Smooth muscle cell (in vitro differentiated cells): Measurements from ENCODE around the gene ZNF827. TPM values are rescaled to one million over a fixed set of nuclear protein-coding genes. Genes with fewer than 3 reads are reported as not detected.
A peak's percentile ranks its signal among the peaks of the same experiment; 100 is the strongest.
"Not testable (repeated sequence)": the region's sequence is repeated elsewhere in the genome, so short reads cannot be mapped to it uniquely, and the experiment has no call there.

Experiments
- DNase-seq: peaks from one replicate; lab custom pipeline; 2025; ENCODE audit not compliant: unreplicated experiment; lab: John Stamatoyannopoulos, UW
- H2AFZ ChIP-seq: fragments of 200-600 bp; sonication (generic); 2 replicates; pipeline ENCODE4 v1.6.0; 2016; ENCODE audit warnings: antibody characterized with exemption, low read depth, mild to moderate bottlenecking
- H3F3A ChIP-seq: fragments of 200-600 bp; sonication (generic); 2 replicates; pipeline ENCODE4 v1.6.0; 2017; ENCODE audit warnings: antibody characterized with exemption, low read depth
- H3K27ac ChIP-seq: fragments of 200-600 bp; sonication (generic); 2 replicates; pipeline ENCODE4 v1.5.1; 2016; ENCODE audit warnings: low read depth, mild to moderate bottlenecking
- H3K27me3 ChIP-seq: fragments of 200-600 bp; sonication (generic); 2 replicates; pipeline ENCODE4 v1.6.1; 2016; ENCODE audit warnings: low read depth, mild to moderate bottlenecking
- H3K36me3 ChIP-seq: fragments of 200-600 bp; sonication (generic); 2 replicates; pipeline ENCODE4 v1.5.1; 2016; ENCODE audit warnings: low read depth
- H3K4me1 ChIP-seq: fragments of 200-600 bp; sonication (generic); 2 replicates; pipeline ENCODE4 v1.5.1; 2016; ENCODE audit warnings: low read depth
- H3K4me2 ChIP-seq: fragments of 200-600 bp; sonication (generic); 2 replicates; pipeline ENCODE4 v1.6.0; 2016; ENCODE audit warnings: mild to moderate bottlenecking
- H3K4me3 ChIP-seq: fragments of 200-600 bp; sonication (generic); 2 replicates; pipeline ENCODE4 v1.5.1; 2016; ENCODE audit warnings: mild to moderate bottlenecking
- H3K79me2 ChIP-seq: fragments of 200-600 bp; sonication (generic); 2 replicates; pipeline ENCODE4 v1.6.0; 2016; ENCODE audit warnings: low read depth, mild to moderate bottlenecking
- H3K9ac ChIP-seq: fragments of 200-600 bp; sonication (generic); 2 replicates; pipeline ENCODE4 v1.6.0; 2016; ENCODE audit warnings: low read depth
- H3K9me3 ChIP-seq: fragments of 200-600 bp; sonication (generic); replicated peaks from 2 replicates; pipeline ENCODE4 v1.5.1; 2016; ENCODE audit warnings: low read depth
- H4K20me1 ChIP-seq: fragments of 200-600 bp; sonication (generic); 2 replicates; pipeline ENCODE4 v1.6.0; 2016; ENCODE audit warnings: low read depth
- WGBS: methylation state at CpG from one replicate; pipeline ENCODE4 v1.1.7; 2016; ENCODE audit warnings: low lambda C conversion rate; 5-methylcytosine and 5-hydroxymethylcytosine counted together
- polyA plus RNA-seq: library from polyadenylated mRNA; unstranded; fragments of >200 nt; fragmentation: Nextera tagmentation; extraction: Ambion mirVana; gene quantifications from 2 replicates; pipeline ENCODE4 v1.2.1, GENCODE V29; 2016
- total RNA-seq: library from RNA; depleted of rRNA; stranded (reverse); fragments of >200 nt; gene quantifications from 2 replicates; pipeline ENCODE4 v1.2.3, GENCODE V29; 2014
- TF ChIP-seq, protein P1 (sequence below): fragments of 200-600 bp; sonication (generic); IDR thresholded peaks from 2 replicates; pipeline ENCODE4 v1.5.1; 2017; ENCODE audit warnings: borderline replicate concordance, mild to moderate bottlenecking, antibody characterized with exemption; ENCODE audit not compliant: insufficient read depth, poor library complexity, severe bottlenecking

Gene ZNF827
- total and polyA plus RNA-seq, 2 experiments from 2014 or later, result 6.5 to 12.8 TPM

DNA sequence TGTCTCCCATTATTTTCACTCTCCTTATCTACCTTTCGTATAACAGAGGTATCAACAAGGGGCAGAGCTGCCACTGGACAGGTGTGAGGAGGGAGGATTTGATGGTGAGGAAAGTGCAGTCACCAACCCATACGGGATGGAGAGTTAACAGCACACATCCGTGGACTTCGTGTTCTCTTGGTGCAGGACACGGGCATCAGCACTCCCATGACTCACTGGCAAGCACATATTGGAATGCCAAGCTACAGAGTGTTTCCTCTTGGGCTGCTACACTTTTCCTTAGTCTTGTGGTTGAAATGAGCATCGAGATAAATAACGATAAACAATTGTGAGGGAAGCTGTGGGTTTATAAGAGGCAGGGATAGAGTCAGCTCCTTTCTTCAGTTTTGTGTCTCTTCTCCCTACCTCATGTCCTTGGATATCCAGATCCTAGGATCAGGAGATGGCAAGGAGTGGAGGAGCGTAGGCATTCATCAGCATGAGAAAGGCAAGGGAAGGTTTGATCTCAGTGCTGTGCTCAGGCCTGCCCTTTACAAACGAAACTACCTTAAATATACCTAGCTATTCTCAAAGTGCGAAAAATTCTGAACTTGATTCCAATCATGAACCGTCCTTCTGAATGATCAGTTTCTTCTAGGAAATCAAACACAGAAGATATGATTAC is 96.3 kb downstream of the ZNF827 start:
- Histone ChIP-seq H3K9me3 (no peaks in the 10 kb centered on the region), H3K27me3 (no peaks in the 10 kb centered on the region), H2AFZ (no peak overlapping the region), H3K27ac (no peak overlapping the region), H4K20me1 (no peaks in the 10 kb centered on the region), H3K79me2 (no peaks in the 10 kb centered on the region), H3K4me1 (no peaks in the 10 kb centered on the region), H3K9ac (no peak overlapping the region), H3K4me2 (no peak overlapping the region), H3K4me3 (no peak overlapping the region), H3K36me3 (no peaks in the 10 kb centered on the region), H3F3A (no peaks in the 10 kb centered on the region)
- TF ChIP-seq, protein P1, sequence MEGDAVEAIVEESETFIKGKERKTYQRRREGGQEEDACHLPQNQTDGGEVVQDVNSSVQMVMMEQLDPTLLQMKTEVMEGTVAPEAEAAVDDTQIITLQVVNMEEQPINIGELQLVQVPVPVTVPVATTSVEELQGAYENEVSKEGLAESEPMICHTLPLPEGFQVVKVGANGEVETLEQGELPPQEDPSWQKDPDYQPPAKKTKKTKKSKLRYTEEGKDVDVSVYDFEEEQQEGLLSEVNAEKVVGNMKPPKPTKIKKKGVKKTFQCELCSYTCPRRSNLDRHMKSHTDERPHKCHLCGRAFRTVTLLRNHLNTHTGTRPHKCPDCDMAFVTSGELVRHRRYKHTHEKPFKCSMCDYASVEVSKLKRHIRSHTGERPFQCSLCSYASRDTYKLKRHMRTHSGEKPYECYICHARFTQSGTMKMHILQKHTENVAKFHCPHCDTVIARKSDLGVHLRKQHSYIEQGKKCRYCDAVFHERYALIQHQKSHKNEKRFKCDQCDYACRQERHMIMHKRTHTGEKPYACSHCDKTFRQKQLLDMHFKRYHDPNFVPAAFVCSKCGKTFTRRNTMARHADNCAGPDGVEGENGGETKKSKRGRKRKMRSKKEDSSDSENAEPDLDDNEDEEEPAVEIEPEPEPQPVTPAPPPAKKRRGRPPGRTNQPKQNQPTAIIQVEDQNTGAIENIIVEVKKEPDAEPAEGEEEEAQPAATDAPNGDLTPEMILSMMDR, result no peak
- no peak for DNase-seq
- WGBS, result 94% methylated on average over 11 of the region's 11 CpGs

GRCh38 chr4:145840801-145841200 is 97.8 kb downstream of the ZNF827 start:
- no peaks in the 10 kb centered on the region for H3K27me3 ChIP-seq
- no peaks in the 10 kb centered on the region for H3F3A ChIP-seq
- TF ChIP-seq, protein P1, result no peak
- H3K9me3 ChIP-seq, result no peaks in the 10 kb centered on the region
- no peak for DNase-seq
- no peak overlapping the region for H3K4me3 ChIP-seq
- H3K79me2 ChIP-seq, result no peaks in the 10 kb centered on the region
- H4K20me1 ChIP-seq, result no peaks in the 10 kb centered on the region
- no peak overlapping the region for H3K27ac ChIP-seq
- H3K36me3 ChIP-seq, result no peaks in the 10 kb centered on the region
- WGBS, result 100% methylated on average over 3 of the region's 3 CpGs
- no peaks in the 10 kb centered on the region for H3K4me1 ChIP-seq
- no peak overlapping the region for H3K9ac ChIP-seq
- H2AFZ ChIP-seq, result no peak overlapping the region
- H3K4me2 ChIP-seq, result no peak overlapping the region

GRCh38 chr4:145840162-145840768 is 98.4 kb downstream of the ZNF827 start:
- H3K4me1 ChIP-seq, result no peaks in the 10 kb centered on the region
- no peaks in the 10 kb centered on the region for H3K36me3 ChIP-seq
- H3K9me3 ChIP-seq, result no peaks in the 10 kb centered on the region
- DNase-seq, result no peak
- H3F3A ChIP-seq, result no peaks in the 10 kb centered on the region
- H2AFZ ChIP-seq, result no peak overlapping the region
- H3K27me3 ChIP-seq, result no peaks in the 10 kb centered on the region
- no peaks in the 10 kb centered on the region for H4K20me1 ChIP-seq
- TF ChIP-seq, protein P1, result peak; percentile 35
- no peaks in the 10 kb centered on the region for H3K79me2 ChIP-seq
- no peak overlapping the region for H3K4me3 ChIP-seq
- WGBS, result 65% methylated on average over 3 of the region's 3 CpGs
- no peak overlapping the region for H3K9ac ChIP-seq
- no peak overlapping the region for H3K27ac ChIP-seq
- H3K4me2 ChIP-seq, result no peak overlapping the region

GRCh38 chr4:145839151-145839550 is 99.5 kb downstream of the ZNF827 start:
- no peaks in the 10 kb centered on the region for H3K36me3 ChIP-seq
- 88% methylated on average over 10 of the region's 10 CpGs for WGBS

GRCh38 chr4:145832384-145832783 is 106.2 kb downstream of the ZNF827 start:
- 91% methylated on average over 4 of the region's 4 CpGs for WGBS
- not testable (repeated sequence) for H3K27ac ChIP-seq, H3K4me2 ChIP-seq

More at GRCh38 chr4:145839151-145839550, 99.5 kb downstream of the ZNF827 start:
- no peak overlapping the region for H3K4me2 ChIP-seq
- no peak overlapping the region for H3K27ac ChIP-seq
- H3K9ac ChIP-seq, result no peak overlapping the region
- DNase-seq, result no peak
- H3K79me2 ChIP-seq, result no peaks in the 10 kb centered on the region
- no peaks in the 10 kb centered on the region for H3F3A ChIP-seq
- H4K20me1 ChIP-seq, result no peaks in the 10 kb centered on the region
- no peaks in the 10 kb centered on the region for H3K27me3 ChIP-seq
- TF ChIP-seq, protein P1, result no peak
- no peak overlapping the region for H2AFZ ChIP-seq
- H3K4me3 ChIP-seq, result no peak overlapping the region
- no peaks in the 10 kb centered on the region for H3K4me1 ChIP-seq
- no peaks in the 10 kb centered on the region for H3K9me3 ChIP-seq

More at GRCh38 chr4:145832384-145832783, 106.2 kb downstream of the ZNF827 start:
- not testable (repeated sequence) for H2AFZ ChIP-seq, H3K9me3 ChIP-seq, H3K4me3 ChIP-seq, H3K27me3 ChIP-seq, H4K20me1 ChIP-seq, H3K4me1 ChIP-seq, H3K36me3 ChIP-seq, H3K79me2 ChIP-seq, DNase-seq, H3F3A ChIP-seq, H3K9ac ChIP-seq
